ENCODE results near the gene MYPOP. TPM values are rescaled to one million over a fixed set of nuclear protein-coding genes. Genes with fewer than 3 reads are reported as not detected.

MYPOP gene
- total and polyA plus RNA-seq, 12 donors: 7.1 to 17.0 (median 10.0) TPM

- 16 to 19% methylated on average over 41 of the region's 41 CpGs for WGBS, 2 donors
- Histone ChIP-seq H3K4me3 (peak overlapping the region; percentile 4 to 47 (median 34)), H3K27ac (peak overlapping the region in 9 of 10 donors; percentile 28 to 86 (median 76)), H3K36me3 (no peaks in the 10 kb centered on the region), H3K4me1 (peaks cover 5 to 16% (median 12%) of the 10 kb centered on the region in 9 donors), H3K9me3 (no peaks in the 10 kb centered on the region), H3K27me3 (peaks cover 0 to 34% (median 0%) of the 10 kb centered on the region in 7 donors)
- intact Hi-C loops (cut with DNase I): loop anchor here in 1 of 10 donors (5.0 kb wide), 1 partner anchor 59 kb away; the partner anchor contains the start of gene RSPH6A
- no peak for TF ChIP-seq CTCF (IDR thresholded peaks at IDR 0.05)
- peak; percentile 19 to 80 (median 64) for ATAC-seq
- DNase-seq: peak; percentile 41 to 55
Measured at GRCh38 chr19:45876411-45877197, 25.8 kb downstream of the MYPOP start.

- Histone ChIP-seq H3K9me3 (no peaks in the 10 kb centered on the region), H3K27ac (peak overlapping the region in 6 of 10 donors; percentile 64 to 86 (median 80)), H3K36me3 (no peaks in the 10 kb centered on the region), H3K27me3 (peaks cover 0 to 34% (median 0%) of the 10 kb centered on the region in 7 donors), H3K4me1 (peaks cover 5 to 16% (median 12%) of the 10 kb centered on the region in 9 donors), H3K4me3 (no peak overlapping the region)
- 51 to 55% methylated on average over 4 of the region's 4 CpGs for WGBS, 2 donors
- no peak for DNase-seq
- intact Hi-C loops (cut with DNase I): loop anchor here in 1 of 10 donors (5.0 kb wide), 1 partner anchor 59 kb away; the partner anchor contains the start of gene RSPH6A
- peak in 4 of 8 donors; percentile 6 to 23 (median 16) for ATAC-seq
- no peak for TF ChIP-seq CTCF (IDR thresholded peaks at IDR 0.05)
Measured at GRCh38 chr19:45876161-45876410, 26.3 kb downstream of the MYPOP start.

DNA sequence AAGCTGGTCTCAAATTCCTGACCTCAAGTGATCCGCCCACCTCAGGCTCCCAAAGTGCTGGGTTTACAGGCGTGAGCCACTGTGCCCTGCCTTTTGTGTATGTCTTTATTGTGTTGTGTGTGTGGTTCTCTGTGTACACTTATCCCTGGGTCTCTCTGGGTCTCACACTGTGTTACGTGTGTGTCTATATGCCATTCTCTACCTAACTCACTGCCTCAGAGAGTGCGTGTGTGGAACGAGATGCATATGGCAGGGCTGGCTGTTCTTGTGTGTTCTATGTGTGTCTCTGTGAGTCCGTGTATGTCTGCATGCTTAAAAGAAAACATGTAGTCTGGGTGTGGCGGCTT is 27.8 kb downstream of the MYPOP start:
- 90% methylated on average over 7 of the region's 7 CpGs for WGBS, 2 donors
- peaks cover 5 to 16% (median 12%) of the 10 kb centered on the region in 9 donors for H3K4me1 ChIP-seq
- no peaks in the 10 kb centered on the region for H3K36me3 ChIP-seq
- no peak for TF ChIP-seq CTCF (IDR thresholded peaks at IDR 0.05)
- intact Hi-C loops (cut with DNase I): no loop called here
- no peak overlapping the region for H3K4me3 ChIP-seq
- H3K27me3 ChIP-seq: peaks cover 0 to 34% (median 0%) of the 10 kb centered on the region in 7 donors
- H3K27ac ChIP-seq: no peak overlapping the region
- no peak for ATAC-seq
- no peaks in the 10 kb centered on the region for H3K9me3 ChIP-seq
- DNase-seq: no peak

GRCh38 chr19:45873219-45873772 is 29.1 kb downstream of the MYPOP start:
- no peak for DNase-seq
- no peak for ATAC-seq
- Histone ChIP-seq H3K4me1 (peaks cover 5 to 16% (median 12%) of the 10 kb centered on the region in 9 donors), H3K9me3 (no peaks in the 10 kb centered on the region), H3K27ac (no peak overlapping the region), H3K36me3 (no peaks in the 10 kb centered on the region), H3K27me3 (peaks cover 0 to 25% (median 0%) of the 10 kb centered on the region in 7 donors), H3K4me3 (no peak overlapping the region)
- intact Hi-C loops (cut with DNase I): no loop called here
- no peak for TF ChIP-seq CTCF (IDR thresholded peaks at IDR 0.05)
- 89 to 91% methylated on average over 7 of the region's 7 CpGs for WGBS, 2 donors

Measured in heart right ventricle (tissue), 16 donors.